H1 (cell line): ENCODE measurements around the gene CCBE1.

Experiments
- CTCF ChIP-seq, 3 experiments: IDR thresholded peaks; 1 replicate in 2 of 3; 2 replicates in 1 of 3; pipeline versions ENCODE4 v1.5.1 to v1.6.1; 2011; ENCODE audit warnings: low read length in 3 of 3, mild to moderate bottlenecking in 3 of 3, inconsistent platforms in 2 of 3, low read depth in 1 of 3, moderate library complexity in 1 of 3; ENCODE audit not compliant: insufficient read depth in 1 of 3; ENCODE audit errors: control extremely low read depth in 1 of 3
- HDAC2 ChIP-seq, 2 experiments: fragments of 300-600 bp in 1 of 2; sonication (generic) in 1 of 2; IDR thresholded peaks; 2 replicates each; pipeline ENCODE4 v1.6.1; 2011 to 2012; ENCODE audit warnings: low read depth in 2 of 2, low read length in 2 of 2, mild to moderate bottlenecking in 2 of 2, moderate library complexity in 2 of 2, borderline replicate concordance in 1 of 2, inconsistent platforms in 1 of 2
- POLR2AphosphoS5 ChIP-seq: IDR thresholded peaks from 2 replicates; pipeline ENCODE4 v1.6.1; 2011; ENCODE audit warnings: low read depth, low read length
- YY1 ChIP-seq: IDR thresholded peaks from 2 replicates; pipeline ENCODE4 v1.6.1; 2011; ENCODE audit warnings: low read depth, mild to moderate bottlenecking, low read length

GRCh38 chr18:59686260-59686659 is 11.0 kb downstream of the CCBE1 start:
- TF ChIP-seq CTCF (IDR thresholded peaks at IDR 0.05; ENCODE audit: control extremely low read depth in 1 of 3, insufficient read depth in 1 of 3, low read depth in 1 of 3, low read length in 3 of 3) (no peak), HDAC2 (IDR thresholded peaks at IDR 0.05; ENCODE audit: borderline replicate concordance in 1 of 2, low read depth in 2 of 2, low read length in 2 of 2) (no peak), POLR2AphosphoS5 (no peak), YY1 (no peak)
